Liver (tissue), 3 donors: ENCODE data around the gene SRP19.

Experiments
- GABPA ChIP-seq, 2 donors: IDR thresholded peaks in 1 of 2; conservative IDR thresholded peaks in 1 of 2; 2 replicates each; pipeline ENCODE4 v1.6.1; 2016; ENCODE audit warnings: antibody characterized with exemption in 2 of 2, mild to moderate bottlenecking in 1 of 2, moderate library complexity in 1 of 2
- JUND ChIP-seq, 2 donors: IDR thresholded peaks; 2 replicates each; pipeline ENCODE4 v1.6.1; 2016; ENCODE audit warnings: antibody characterized with exemption in 2 of 2
- RAD21 ChIP-seq, 2 donors: IDR thresholded peaks; 2 replicates each; pipeline ENCODE4 v1.6.1; 2016; ENCODE audit warnings: antibody characterized with exemption in 2 of 2, mild to moderate bottlenecking in 2 of 2
- RXRA ChIP-seq, 2 donors: IDR thresholded peaks; 2 replicates each; pipeline ENCODE4 v1.6.1; 2017 to 2018; ENCODE audit warnings: antibody characterized with exemption in 2 of 2, mild to moderate bottlenecking in 1 of 2
- SP1 ChIP-seq: IDR thresholded peaks from 2 replicates; pipeline ENCODE4 v1.6.1; 2018; ENCODE audit warnings: antibody characterized with exemption, mild to moderate bottlenecking
- TAF1 ChIP-seq: conservative IDR thresholded peaks from 2 replicates; pipeline ENCODE4 v1.6.1; 2016; ENCODE audit warnings: antibody characterized with exemption, mild to moderate bottlenecking
- TF ChIP-seq, protein P1 (sequence below): fragments of 150-350 bp; IDR thresholded peaks from 2 replicates; pipeline ENCODE4 v1.5.1; 2017; ENCODE audit warnings: improper control_type of control experiment, low read depth, low read length; ENCODE audit not compliant: missing input control
- TF ChIP-seq, protein P2 (sequence below): IDR thresholded peaks from 2 replicates; pipeline ENCODE4 v1.6.1; 2016; ENCODE audit warnings: antibody characterized with exemption, mild to moderate bottlenecking
- TF ChIP-seq, protein P3 (sequence below): IDR thresholded peaks from 2 replicates; pipeline ENCODE4 v1.6.1; 2016; ENCODE audit warnings: antibody characterized with exemption
- TF ChIP-seq, protein P4 (sequence below): IDR thresholded peaks from 2 replicates; pipeline ENCODE4 v1.6.1; 2016; ENCODE audit warnings: antibody characterized with exemption
- donor health status: healthy.
- donor health status: healthy.

DNA sequence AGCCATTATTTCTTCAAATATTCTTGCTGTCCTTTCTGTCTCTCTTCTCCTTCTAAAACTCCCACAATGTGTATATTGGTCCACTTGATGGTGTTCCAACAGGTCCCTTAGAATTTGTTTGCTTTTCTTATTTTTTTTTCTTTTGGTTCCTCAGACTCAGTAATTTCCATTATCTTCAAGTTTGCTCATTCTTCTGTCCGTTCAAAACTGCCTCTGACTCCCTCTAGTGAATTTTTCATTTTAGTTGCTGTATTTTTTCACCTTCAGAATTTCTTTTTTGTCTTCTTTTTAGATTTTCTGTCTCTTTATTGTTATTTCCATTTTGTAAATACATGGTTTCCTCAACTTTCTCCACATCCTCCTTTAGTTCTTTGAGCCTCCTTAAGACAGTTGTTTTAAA lies 6.4 kb upstream of the SRP19 start:
- TF ChIP-seq, protein P1, sequence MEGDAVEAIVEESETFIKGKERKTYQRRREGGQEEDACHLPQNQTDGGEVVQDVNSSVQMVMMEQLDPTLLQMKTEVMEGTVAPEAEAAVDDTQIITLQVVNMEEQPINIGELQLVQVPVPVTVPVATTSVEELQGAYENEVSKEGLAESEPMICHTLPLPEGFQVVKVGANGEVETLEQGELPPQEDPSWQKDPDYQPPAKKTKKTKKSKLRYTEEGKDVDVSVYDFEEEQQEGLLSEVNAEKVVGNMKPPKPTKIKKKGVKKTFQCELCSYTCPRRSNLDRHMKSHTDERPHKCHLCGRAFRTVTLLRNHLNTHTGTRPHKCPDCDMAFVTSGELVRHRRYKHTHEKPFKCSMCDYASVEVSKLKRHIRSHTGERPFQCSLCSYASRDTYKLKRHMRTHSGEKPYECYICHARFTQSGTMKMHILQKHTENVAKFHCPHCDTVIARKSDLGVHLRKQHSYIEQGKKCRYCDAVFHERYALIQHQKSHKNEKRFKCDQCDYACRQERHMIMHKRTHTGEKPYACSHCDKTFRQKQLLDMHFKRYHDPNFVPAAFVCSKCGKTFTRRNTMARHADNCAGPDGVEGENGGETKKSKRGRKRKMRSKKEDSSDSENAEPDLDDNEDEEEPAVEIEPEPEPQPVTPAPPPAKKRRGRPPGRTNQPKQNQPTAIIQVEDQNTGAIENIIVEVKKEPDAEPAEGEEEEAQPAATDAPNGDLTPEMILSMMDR = no peak
- TF ChIP-seq RAD21 (IDR thresholded peaks at IDR 0.05) = no peak
- TF ChIP-seq, protein P2, sequence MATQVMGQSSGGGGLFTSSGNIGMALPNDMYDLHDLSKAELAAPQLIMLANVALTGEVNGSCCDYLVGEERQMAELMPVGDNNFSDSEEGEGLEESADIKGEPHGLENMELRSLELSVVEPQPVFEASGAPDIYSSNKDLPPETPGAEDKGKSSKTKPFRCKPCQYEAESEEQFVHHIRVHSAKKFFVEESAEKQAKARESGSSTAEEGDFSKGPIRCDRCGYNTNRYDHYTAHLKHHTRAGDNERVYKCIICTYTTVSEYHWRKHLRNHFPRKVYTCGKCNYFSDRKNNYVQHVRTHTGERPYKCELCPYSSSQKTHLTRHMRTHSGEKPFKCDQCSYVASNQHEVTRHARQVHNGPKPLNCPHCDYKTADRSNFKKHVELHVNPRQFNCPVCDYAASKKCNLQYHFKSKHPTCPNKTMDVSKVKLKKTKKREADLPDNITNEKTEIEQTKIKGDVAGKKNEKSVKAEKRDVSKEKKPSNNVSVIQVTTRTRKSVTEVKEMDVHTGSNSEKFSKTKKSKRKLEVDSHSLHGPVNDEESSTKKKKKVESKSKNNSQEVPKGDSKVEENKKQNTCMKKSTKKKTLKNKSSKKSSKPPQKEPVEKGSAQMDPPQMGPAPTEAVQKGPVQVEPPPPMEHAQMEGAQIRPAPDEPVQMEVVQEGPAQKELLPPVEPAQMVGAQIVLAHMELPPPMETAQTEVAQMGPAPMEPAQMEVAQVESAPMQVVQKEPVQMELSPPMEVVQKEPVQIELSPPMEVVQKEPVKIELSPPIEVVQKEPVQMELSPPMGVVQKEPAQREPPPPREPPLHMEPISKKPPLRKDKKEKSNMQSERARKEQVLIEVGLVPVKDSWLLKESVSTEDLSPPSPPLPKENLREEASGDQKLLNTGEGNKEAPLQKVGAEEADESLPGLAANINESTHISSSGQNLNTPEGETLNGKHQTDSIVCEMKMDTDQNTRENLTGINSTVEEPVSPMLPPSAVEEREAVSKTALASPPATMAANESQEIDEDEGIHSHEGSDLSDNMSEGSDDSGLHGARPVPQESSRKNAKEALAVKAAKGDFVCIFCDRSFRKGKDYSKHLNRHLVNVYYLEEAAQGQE = no peak
- no peak for TF ChIP-seq RXRA (IDR thresholded peaks at IDR 0.05)
- TF ChIP-seq TAF1 = no peak
- TF ChIP-seq GABPA (IDR thresholded peaks at IDR 0.05 in 1 of 2, conservative IDR thresholded peaks at IDR 0.05 in 1 of 2) = no peak
- TF ChIP-seq, protein P3, sequence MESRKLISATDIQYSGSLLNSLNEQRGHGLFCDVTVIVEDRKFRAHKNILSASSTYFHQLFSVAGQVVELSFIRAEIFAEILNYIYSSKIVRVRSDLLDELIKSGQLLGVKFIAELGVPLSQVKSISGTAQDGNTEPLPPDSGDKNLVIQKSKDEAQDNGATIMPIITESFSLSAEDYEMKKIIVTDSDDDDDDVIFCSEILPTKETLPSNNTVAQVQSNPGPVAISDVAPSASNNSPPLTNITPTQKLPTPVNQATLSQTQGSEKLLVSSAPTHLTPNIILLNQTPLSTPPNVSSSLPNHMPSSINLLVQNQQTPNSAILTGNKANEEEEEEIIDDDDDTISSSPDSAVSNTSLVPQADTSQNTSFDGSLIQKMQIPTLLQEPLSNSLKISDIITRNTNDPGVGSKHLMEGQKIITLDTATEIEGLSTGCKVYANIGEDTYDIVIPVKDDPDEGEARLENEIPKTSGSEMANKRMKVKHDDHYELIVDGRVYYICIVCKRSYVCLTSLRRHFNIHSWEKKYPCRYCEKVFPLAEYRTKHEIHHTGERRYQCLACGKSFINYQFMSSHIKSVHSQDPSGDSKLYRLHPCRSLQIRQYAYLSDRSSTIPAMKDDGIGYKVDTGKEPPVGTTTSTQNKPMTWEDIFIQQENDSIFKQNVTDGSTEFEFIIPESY = no peak
- no peak for TF ChIP-seq SP1
- no peak for TF ChIP-seq JUND (IDR thresholded peaks at IDR 0.05)
- TF ChIP-seq, protein P4, sequence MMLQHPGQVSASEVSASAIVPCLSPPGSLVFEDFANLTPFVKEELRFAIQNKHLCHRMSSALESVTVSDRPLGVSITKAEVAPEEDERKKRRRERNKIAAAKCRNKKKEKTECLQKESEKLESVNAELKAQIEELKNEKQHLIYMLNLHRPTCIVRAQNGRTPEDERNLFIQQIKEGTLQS = no peak
